Measurements from ENCODE around the gene FYB1.

FYB1 gene

DNA sequence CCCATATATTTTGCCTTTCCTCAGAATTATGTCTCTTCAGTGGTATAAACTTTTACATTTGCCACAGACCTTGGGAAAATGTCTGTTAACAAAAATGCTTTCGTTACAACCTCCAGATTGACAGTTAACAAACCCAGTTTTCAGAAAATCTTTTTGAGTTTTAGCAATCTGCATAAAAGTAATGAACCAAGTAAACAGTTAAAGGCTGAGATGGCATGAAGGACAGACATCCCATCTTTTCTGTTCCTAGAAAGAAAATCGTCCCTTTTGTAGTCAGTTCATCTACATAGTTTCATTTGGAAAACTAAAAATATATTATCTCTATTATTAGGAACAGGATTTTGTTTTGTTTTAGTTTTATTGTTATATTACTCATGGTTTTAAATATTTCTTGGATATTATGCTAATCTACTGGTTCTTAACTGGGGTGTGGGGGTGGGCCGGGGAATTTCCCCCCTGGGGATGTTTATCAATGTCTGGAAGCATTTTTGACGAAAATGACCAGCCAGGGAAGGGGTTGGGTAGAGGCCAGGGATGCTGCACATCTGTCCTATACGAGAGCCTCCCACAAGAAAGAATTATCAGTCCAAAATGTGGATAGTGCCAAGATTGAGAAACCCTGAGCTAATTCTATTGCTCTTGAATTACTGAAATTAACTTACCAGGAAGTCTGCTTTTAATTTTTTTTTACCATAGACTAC, 11.9 kb downstream of the FYB1 start:
- no peak for DNase-seq (ENCODE audit: low read depth)
- H3K4me3 ChIP-seq (ENCODE audit: control insufficient read depth, low read depth, low read length): no peak overlapping the region
- TF ChIP-seq, protein P1, sequence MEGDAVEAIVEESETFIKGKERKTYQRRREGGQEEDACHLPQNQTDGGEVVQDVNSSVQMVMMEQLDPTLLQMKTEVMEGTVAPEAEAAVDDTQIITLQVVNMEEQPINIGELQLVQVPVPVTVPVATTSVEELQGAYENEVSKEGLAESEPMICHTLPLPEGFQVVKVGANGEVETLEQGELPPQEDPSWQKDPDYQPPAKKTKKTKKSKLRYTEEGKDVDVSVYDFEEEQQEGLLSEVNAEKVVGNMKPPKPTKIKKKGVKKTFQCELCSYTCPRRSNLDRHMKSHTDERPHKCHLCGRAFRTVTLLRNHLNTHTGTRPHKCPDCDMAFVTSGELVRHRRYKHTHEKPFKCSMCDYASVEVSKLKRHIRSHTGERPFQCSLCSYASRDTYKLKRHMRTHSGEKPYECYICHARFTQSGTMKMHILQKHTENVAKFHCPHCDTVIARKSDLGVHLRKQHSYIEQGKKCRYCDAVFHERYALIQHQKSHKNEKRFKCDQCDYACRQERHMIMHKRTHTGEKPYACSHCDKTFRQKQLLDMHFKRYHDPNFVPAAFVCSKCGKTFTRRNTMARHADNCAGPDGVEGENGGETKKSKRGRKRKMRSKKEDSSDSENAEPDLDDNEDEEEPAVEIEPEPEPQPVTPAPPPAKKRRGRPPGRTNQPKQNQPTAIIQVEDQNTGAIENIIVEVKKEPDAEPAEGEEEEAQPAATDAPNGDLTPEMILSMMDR (conservative IDR thresholded peaks at IDR 0.05; ENCODE audit: control insufficient read depth, insufficient read depth, low read depth, low read length): no peak

DNA sequence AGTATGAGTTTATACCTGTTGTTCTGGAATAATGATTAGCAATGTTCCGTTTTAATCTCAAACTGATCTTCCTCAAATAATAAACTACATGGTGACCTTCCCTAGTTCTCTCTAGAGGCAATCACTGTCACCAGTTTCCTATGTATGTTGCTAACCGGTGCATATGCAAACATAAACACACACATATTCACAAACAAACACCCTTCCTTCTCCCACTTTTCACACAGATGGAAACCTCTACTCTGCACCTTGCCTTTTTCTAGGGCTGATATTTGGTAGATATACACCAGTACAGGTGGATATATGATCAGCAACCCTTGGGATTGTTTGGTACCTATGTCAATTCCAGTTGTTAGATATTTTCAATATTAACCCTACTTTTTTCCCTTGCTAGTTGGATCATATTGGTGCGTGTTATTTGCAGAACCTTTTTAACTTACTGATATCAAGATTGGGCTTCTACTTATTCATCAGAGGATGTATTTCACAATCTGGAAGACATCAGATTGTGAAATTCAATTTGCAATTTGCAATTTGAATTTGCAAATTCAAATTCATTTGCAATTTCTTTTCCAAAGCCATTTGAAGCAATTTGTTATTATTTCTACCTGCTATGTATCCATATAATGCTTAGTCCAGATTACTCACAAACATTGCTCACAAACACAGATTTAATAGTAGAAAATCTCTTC, 12.6 kb downstream of the FYB1 start:
- DNase-seq (ENCODE audit: low read depth): no peak
- no peak overlapping the region for H3K4me3 ChIP-seq (ENCODE audit: control insufficient read depth, low read depth, low read length)
- TF ChIP-seq, protein P1 (conservative IDR thresholded peaks at IDR 0.05; ENCODE audit: control insufficient read depth, insufficient read depth, low read depth, low read length): no peak

DNA sequence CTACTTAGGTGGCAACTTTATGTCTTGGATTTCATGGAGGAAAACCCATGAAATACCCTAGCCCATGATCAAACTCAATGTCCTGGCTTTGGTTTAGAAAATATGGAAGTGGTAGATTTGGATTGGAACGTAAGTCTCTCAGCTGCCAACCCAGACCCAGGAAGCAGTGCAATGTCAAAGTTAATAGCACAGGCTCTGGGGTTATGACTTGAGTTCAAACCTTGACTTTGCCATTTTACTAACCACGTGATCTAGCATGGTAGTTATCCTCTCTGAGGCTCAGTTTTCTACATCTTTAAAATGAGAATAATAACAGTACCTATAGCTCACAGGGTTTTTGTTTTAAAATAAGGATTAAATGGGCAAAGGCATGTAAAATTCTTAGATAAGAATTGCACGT, 13.8 kb downstream of the FYB1 start:
- TF ChIP-seq, protein P1 (conservative IDR thresholded peaks at IDR 0.05; ENCODE audit: control insufficient read depth, insufficient read depth, low read depth, low read length): no peak
- H3K4me3 ChIP-seq (ENCODE audit: control insufficient read depth, low read depth, low read length): no peak overlapping the region
- no peak for DNase-seq (ENCODE audit: low read depth)

DNA sequence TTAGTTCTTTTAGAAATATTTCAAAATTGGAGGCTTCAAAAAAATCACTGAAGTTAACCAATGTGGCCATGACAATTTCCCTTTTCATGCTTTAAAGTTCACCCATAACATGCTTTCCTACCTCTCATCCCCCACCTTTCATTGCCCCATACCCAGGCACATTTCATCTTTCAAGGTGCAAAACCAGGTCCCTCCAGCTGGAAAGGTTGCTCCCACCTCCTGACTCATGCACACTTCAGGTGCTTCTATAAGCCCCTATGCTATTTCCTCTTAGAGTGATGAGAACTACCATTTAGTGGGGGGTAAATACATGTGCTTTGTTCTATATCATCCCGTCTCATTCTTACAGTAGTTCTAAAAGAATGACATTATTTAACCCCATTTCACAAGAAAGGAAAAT, 15.4 kb downstream of the FYB1 start:
- TF ChIP-seq, protein P1 (conservative IDR thresholded peaks at IDR 0.05; ENCODE audit: control insufficient read depth, insufficient read depth, low read depth, low read length): no peak
- DNase-seq (ENCODE audit: low read depth): no peak
- H3K4me3 ChIP-seq (ENCODE audit: control insufficient read depth, low read depth, low read length): no peak overlapping the region

DNA sequence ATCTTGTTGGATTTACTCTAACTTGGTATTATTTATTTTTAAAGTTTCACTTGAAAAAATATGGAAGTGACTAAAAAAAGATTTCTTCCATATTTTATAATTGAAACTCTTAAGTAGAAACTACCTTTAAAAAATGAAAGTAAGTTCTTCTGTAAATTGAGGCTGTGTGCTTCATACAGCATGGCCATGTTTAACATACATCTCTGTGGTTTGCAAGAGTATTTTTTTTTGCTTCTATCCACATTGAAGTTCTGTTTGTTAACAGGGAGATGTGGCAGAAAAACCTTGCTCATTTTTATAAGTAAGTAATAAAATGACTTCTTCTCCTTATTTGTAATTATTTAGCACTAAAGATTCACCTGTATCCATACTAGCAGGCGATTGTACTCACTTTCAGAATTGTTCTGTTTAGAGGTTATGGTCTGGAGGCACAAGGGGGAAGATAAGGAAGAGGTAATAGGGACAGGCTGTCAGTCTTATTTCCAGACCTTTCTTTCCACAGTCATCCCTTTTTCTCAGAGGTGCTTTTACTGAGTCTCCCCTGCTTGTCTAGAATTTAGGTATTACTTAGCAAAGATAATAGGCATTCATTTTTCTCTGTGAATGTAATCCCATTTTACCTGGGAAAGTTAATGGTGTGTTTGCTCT, 16.0 kb downstream of the FYB1 start:
- DNase-seq (ENCODE audit: low read depth): no peak
- no peak overlapping the region for H3K4me3 ChIP-seq (ENCODE audit: control insufficient read depth, low read depth, low read length)
- TF ChIP-seq, protein P1 (conservative IDR thresholded peaks at IDR 0.05; ENCODE audit: control insufficient read depth, insufficient read depth, low read depth, low read length): no peak

DNA sequence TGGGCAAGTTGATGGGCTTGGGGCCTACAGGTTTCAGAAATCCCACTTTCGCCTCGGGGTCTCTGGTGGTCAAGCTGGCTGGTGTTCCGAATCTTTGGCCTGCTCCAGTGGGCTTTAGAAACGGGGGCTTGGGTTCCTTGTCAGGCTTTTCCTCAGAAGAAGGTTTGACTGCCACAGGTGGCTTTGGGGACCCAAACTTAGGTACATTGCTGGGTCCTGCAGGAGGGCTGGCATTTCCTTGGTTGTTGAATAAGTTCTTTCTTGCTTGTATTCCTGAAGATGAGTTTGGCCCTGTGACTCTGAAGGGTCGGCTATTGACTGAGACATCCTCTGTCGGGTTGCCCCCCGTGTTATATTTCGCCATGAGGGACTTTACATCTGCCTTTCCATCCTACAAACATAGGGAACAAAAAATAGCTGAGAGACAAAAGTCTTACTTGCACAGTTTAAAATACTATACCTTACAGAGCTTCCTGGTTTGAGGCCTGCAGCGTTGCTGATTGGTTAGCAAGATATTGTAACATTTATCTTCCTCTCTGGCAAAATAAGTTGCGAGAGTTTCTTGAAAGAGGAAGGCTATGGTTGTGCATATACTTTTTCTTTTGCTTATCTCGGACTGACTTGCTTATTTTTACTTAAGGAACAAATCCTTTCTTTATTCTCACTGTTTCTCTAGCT, 16.6 kb downstream of the FYB1 start:
- H3K4me3 ChIP-seq (ENCODE audit: control insufficient read depth, low read depth, low read length): no peak overlapping the region
- no peak for DNase-seq (ENCODE audit: low read depth)
- TF ChIP-seq, protein P1 (conservative IDR thresholded peaks at IDR 0.05; ENCODE audit: control insufficient read depth, insufficient read depth, low read depth, low read length): no peak
